Karpas-422 (cell line): ENCODE results near the gene GLB1L3. TPM values are rescaled to one million over a fixed set of nuclear protein-coding genes. Genes with fewer than 3 reads are reported as not detected.

ENCODE experiments used
- DNase-seq: peaks from one replicate; pipeline ENCODE4 v3.0.0-alpha.2; 2015
- H2AFZ ChIP-seq: fragments of 200-600 bp; sonication (generic); 2 replicates; pipeline ENCODE4 v1.6.1; 2014; ENCODE audit warnings: antibody characterized with exemption, low read length, mixed read lengths
- H3K27ac ChIP-seq: fragments of 200-600 bp; sonication (generic); 2 replicates; pipeline ENCODE4 v1.5.1; 2014; ENCODE audit warnings: mild to moderate bottlenecking, low read length, moderate library complexity
- H3K27me3 ChIP-seq: fragments of 200-600 bp; sonication (generic); 2 replicates; pipeline ENCODE4 v1.6.1; 2014; ENCODE audit warnings: low read length, mixed read lengths
- H3K36me3 ChIP-seq: fragments of 200-600 bp; sonication (generic); 2 replicates; pipeline ENCODE4 v1.6.1; 2014; ENCODE audit warnings: low read length, mixed read lengths; ENCODE audit not compliant: insufficient read depth
- H3K4me1 ChIP-seq: fragments of 200-600 bp; sonication (generic); 2 replicates; pipeline ENCODE4 v1.6.1; 2014; ENCODE audit warnings: mild to moderate bottlenecking, low read length, mixed read lengths
- H3K4me2 ChIP-seq: fragments of 200-600 bp; sonication (generic); 2 replicates; pipeline ENCODE4 v1.6.1; 2014; ENCODE audit warnings: low read length, low read depth, mild to moderate bottlenecking; ENCODE audit not compliant: poor library complexity, severe bottlenecking
- H3K4me3 ChIP-seq: fragments of 200-600 bp; sonication (generic); 2 replicates; pipeline ENCODE4 v1.5.1; 2014; ENCODE audit warnings: mild to moderate bottlenecking, antibody characterized with exemption, low read length, mixed read lengths
- H3K79me2 ChIP-seq: fragments of 200-600 bp; sonication (generic); 2 replicates; pipeline ENCODE4 v1.6.1; 2014; ENCODE audit warnings: mild to moderate bottlenecking, low read length, mixed read lengths
- H3K9ac ChIP-seq: fragments of 200-600 bp; sonication (generic); 2 replicates; pipeline ENCODE4 v1.6.0; 2014; ENCODE audit warnings: low read length
- H3K9me2 ChIP-seq: fragments of 200-600 bp; sonication (generic), shearing (Covaris generic); replicated peaks from 2 replicates; pipeline ENCODE4 v1.6.0; 2014; ENCODE audit warnings: mild to moderate bottlenecking, low read length, moderate library complexity; ENCODE audit not compliant: insufficient read depth
- H3K9me3 ChIP-seq: fragments of 300-700, 200-600 bp; sonication (generic); 2 replicates; pipeline ENCODE4 v1.6.1; 2014; ENCODE audit warnings: low read length, mixed read lengths
- H4K20me1 ChIP-seq: fragments of 200-600 bp; sonication (generic); 2 replicates; pipeline ENCODE4 v1.6.1; 2014; ENCODE audit warnings: mild to moderate bottlenecking, antibody characterized with exemption, low read length, low read depth; ENCODE audit not compliant: insufficient read depth
- total RNA-seq: library from RNA; depleted of rRNA; stranded (reverse); fragments of >200 nt; shearing (Covaris generic); gene quantifications from 2 replicates; pipeline ENCODE4 v1.2.3, GENCODE V29; 2014; ENCODE audit warnings: low replicate concordance

GLB1L3 gene
- total RNA-seq, 1 experiment from 2014 or later, result not detected

GRCh38 chr11:134245434-134245833, 30.7 kb upstream of the GLB1L3 start:
- H3K36me3 ChIP-seq, result no peaks in the 10 kb centered on the region
- no peak overlapping the region for H3K27ac ChIP-seq
- no peaks in the 10 kb centered on the region for H3K9me3 ChIP-seq
- no peak overlapping the region for H3K4me3 ChIP-seq
- no peaks in the 10 kb centered on the region for H3K79me2 ChIP-seq
- H3K4me2 ChIP-seq, result no peak overlapping the region
- H2AFZ ChIP-seq, result no peak overlapping the region
- H3K27me3 ChIP-seq, result no peaks in the 10 kb centered on the region
- H3K9ac ChIP-seq, result no peak overlapping the region
- DNase-seq, result no peak
- H4K20me1 ChIP-seq, result no peaks in the 10 kb centered on the region
- no peaks in the 10 kb centered on the region for H3K9me2 ChIP-seq
- H3K4me1 ChIP-seq, result no peaks in the 10 kb centered on the region

GRCh38 chr11:134246100-134246499, 30.1 kb upstream of the GLB1L3 start:
- H3K4me2 ChIP-seq, result no peak overlapping the region
- no peaks in the 10 kb centered on the region for H4K20me1 ChIP-seq
- no peak overlapping the region for H3K9ac ChIP-seq
- H3K4me1 ChIP-seq, result no peaks in the 10 kb centered on the region
- H3K9me3 ChIP-seq, result no peaks in the 10 kb centered on the region
- H3K4me3 ChIP-seq, result no peak overlapping the region
- H3K36me3 ChIP-seq, result no peaks in the 10 kb centered on the region
- no peaks in the 10 kb centered on the region for H3K79me2 ChIP-seq
- DNase-seq, result no peak
- H3K9me2 ChIP-seq, result no peaks in the 10 kb centered on the region
- H3K27ac ChIP-seq, result no peak overlapping the region
- H3K27me3 ChIP-seq, result no peaks in the 10 kb centered on the region
- no peak overlapping the region for H2AFZ ChIP-seq

- Histone ChIP-seq H3K36me3 (no peaks in the 10 kb centered on the region), H4K20me1 (no peaks in the 10 kb centered on the region), H3K4me3 (no peak overlapping the region), H3K9me3 (no peaks in the 10 kb centered on the region), H3K79me2 (no peaks in the 10 kb centered on the region), H3K9ac (no peak overlapping the region), H2AFZ (no peak overlapping the region), H3K4me1 (peaks cover 3% of the 10 kb centered on the region), H3K4me2 (no peak overlapping the region), H3K27ac (no peak overlapping the region), H3K9me2 (no peaks in the 10 kb centered on the region), H3K27me3 (no peaks in the 10 kb centered on the region)
- DNase-seq, result no peak
Measured at GRCh38 chr11:134246678-134247077, 29.5 kb upstream of the GLB1L3 start.

- H3K4me2 ChIP-seq, result no peak overlapping the region
- no peak for DNase-seq
- H3K9me3 ChIP-seq, result no peaks in the 10 kb centered on the region
- H3K36me3 ChIP-seq, result no peaks in the 10 kb centered on the region
- peaks cover 7% of the 10 kb centered on the region; the same call in 1 of the 2 replicates for H3K79me2 ChIP-seq
- H3K4me3 ChIP-seq, result no peak overlapping the region
- H3K9me2 ChIP-seq, result no peaks in the 10 kb centered on the region
- H3K4me1 ChIP-seq, result peaks cover 13% of the 10 kb centered on the region
- no peaks in the 10 kb centered on the region for H3K27me3 ChIP-seq
- no peak overlapping the region for H2AFZ ChIP-seq
- no peak overlapping the region for H3K27ac ChIP-seq
- H4K20me1 ChIP-seq, result no peaks in the 10 kb centered on the region
- H3K9ac ChIP-seq, result no peak overlapping the region
Measured at GRCh38 chr11:134248910-134249480, 27.2 kb upstream of the GLB1L3 start.

- no peaks in the 10 kb centered on the region for H3K9me2 ChIP-seq
- DNase-seq, result no peak
- no peak overlapping the region for H3K27ac ChIP-seq
- no peaks in the 10 kb centered on the region for H3K9me3 ChIP-seq
- no peak overlapping the region for H3K4me2 ChIP-seq
- H3K9ac ChIP-seq, result no peak overlapping the region
- H3K79me2 ChIP-seq, result peaks cover 7% of the 10 kb centered on the region; the same call in 1 of the 2 replicates
- H3K4me1 ChIP-seq, result peaks cover 19% of the 10 kb centered on the region
- no peak overlapping the region for H2AFZ ChIP-seq
- no peaks in the 10 kb centered on the region for H3K27me3 ChIP-seq
- H3K4me3 ChIP-seq, result no peak overlapping the region
- no peaks in the 10 kb centered on the region for H4K20me1 ChIP-seq
- no peaks in the 10 kb centered on the region for H3K36me3 ChIP-seq
Measured at GRCh38 chr11:134250246-134250645, 25.9 kb upstream of the GLB1L3 start.

- no peaks in the 10 kb centered on the region for H3K9me3 ChIP-seq
- no peaks in the 10 kb centered on the region for H3K27me3 ChIP-seq
- H3K79me2 ChIP-seq, result peaks cover 7% of the 10 kb centered on the region; the same call in 1 of the 2 replicates
- H3K9ac ChIP-seq, result no peak overlapping the region
- H3K4me3 ChIP-seq, result no peak overlapping the region
- DNase-seq, result no peak
- no peaks in the 10 kb centered on the region for H4K20me1 ChIP-seq
- H2AFZ ChIP-seq, result no peak overlapping the region
- H3K9me2 ChIP-seq, result no peaks in the 10 kb centered on the region
- H3K27ac ChIP-seq, result no peak overlapping the region
- no peak overlapping the region for H3K4me2 ChIP-seq
- no peaks in the 10 kb centered on the region for H3K36me3 ChIP-seq
- peaks cover 19% of the 10 kb centered on the region for H3K4me1 ChIP-seq
Measured at GRCh38 chr11:134250675-134251074, 25.5 kb upstream of the GLB1L3 start.

- Histone ChIP-seq H3K36me3 (no peaks in the 10 kb centered on the region), H3K4me1 (peaks cover 19% of the 10 kb centered on the region), H3K9ac (peak overlapping the region; percentile 75), H3K9me2 (no peaks in the 10 kb centered on the region), H2AFZ (peak overlapping the region; percentile 47; the same call in 1 of the 2 replicates), H3K27me3 (no peaks in the 10 kb centered on the region), H3K79me2 (peaks cover 7% of the 10 kb centered on the region; the same call in 1 of the 2 replicates), H3K9me3 (no peaks in the 10 kb centered on the region), H3K27ac (no peak overlapping the region), H3K4me3 (peak overlapping the region; percentile 71), H3K4me2 (peak overlapping the region; percentile 83), H4K20me1 (no peaks in the 10 kb centered on the region)
- DNase-seq, result peak; percentile 59
Measured at GRCh38 chr11:134252346-134253187, 23.6 kb upstream of the GLB1L3 start.

- Histone ChIP-seq H3K4me3 (peak within 1 kb of the TSS; percentile 71), H3K4me1 (peaks cover 19% of the 10 kb centered on the region), H3K4me2 (peak within 1 kb of the TSS; percentile 83), H3K79me2 (peaks cover 7% of the 10 kb centered on the region; the same call in 1 of the 2 replicates), H3K9ac (peak within 1 kb of the TSS; percentile 78), H3K36me3 (no peaks in the 10 kb centered on the region), H3K9me3 (no peaks in the 10 kb centered on the region), H3K27me3 (no peaks in the 10 kb centered on the region), H3K27ac (no peak within 1 kb of the TSS), H4K20me1 (no peaks in the 10 kb centered on the region), H3K9me2 (no peaks in the 10 kb centered on the region), H2AFZ (peak within 1 kb of the TSS; percentile 67)
- peak; percentile 96 for DNase-seq
Measured at GRCh38 chr11:134253188-134253993, 22.8 kb upstream of the GLB1L3 start, which contains the start of the genes ACAD8 and THYN1. Gene ACAD8 (plus strand): TSS chr11:134253568. CDS start chr11:134253601, 33 bp downstream. Gene THYN1 (minus strand): TSS chr11:134253352. CDS start chr11:134252882, 470 bp downstream.
